Ovary (tissue), 9 donors: ENCODE results near the gene TGFBR1. TPM values are rescaled to one million over a fixed set of nuclear protein-coding genes. Genes with fewer than 3 reads are reported as not detected.
"Not testable (repeated sequence)": the region's sequence is repeated elsewhere in the genome, so short reads cannot be mapped to it uniquely, and the experiment has no call there.

Source experiments
- DNase-seq, 5 donors: peaks; one replicate each; pipeline ENCODE4 v3.0.0-alpha.2; 2019 to 2020
- H3K27ac ChIP-seq, 2 donors: fragments of 200-600 bp; one replicate each; pipeline versions ENCODE4 v1.5.1 to v1.8.0; 2019 to 2022
- H3K27me3 ChIP-seq: fragments of 200-600 bp; one replicate; pipeline ENCODE4 v1.8.0; 2022
- H3K36me3 ChIP-seq: fragments of 200-600 bp; sonication (generic); one replicate; pipeline ENCODE4 v1.5.1; 2019
- H3K4me1 ChIP-seq: one replicate; pipeline ENCODE4 v1.8.1; 2013; ENCODE audit warnings: mild to moderate bottlenecking, moderate library complexity; ENCODE audit not compliant: insufficient read depth
- H3K4me3 ChIP-seq: fragments of 200-600 bp; sonication (generic); one replicate; pipeline ENCODE4 v1.5.1; 2017
- H3K9me3 ChIP-seq, 2 donors: fragments of 200-600 bp in 1 of 2; sonication (generic) in 1 of 2; one replicate each; pipeline versions ENCODE4 v1.5.1 to v1.8.1; 2013 to 2019; ENCODE audit warnings: mild to moderate bottlenecking in 1 of 2, moderate library complexity in 1 of 2
- CTCF ChIP-seq, 3 donors: fragments of 450-650 bp in 2 of 3; fragments of 200-600 bp in 1 of 3; IDR thresholded peaks; one replicate each; pipeline versions ENCODE4 v1.5.1 to v1.8.0; 2016 to 2022; ENCODE audit warnings: antibody characterized with exemption in 3 of 3, mild to moderate bottlenecking in 1 of 3
- EP300 ChIP-seq: sonication (generic); formaldehyde crosslinking; IDR thresholded peaks from one replicate; pipeline ENCODE4 v1.6.1; 2017; ENCODE audit warnings: antibody characterized with exemption
- POLR2A ChIP-seq: fragments of 450-650 bp; IDR thresholded peaks from one replicate; pipeline ENCODE4 v1.6.1; 2017; ENCODE audit warnings: antibody characterized with exemption, mild to moderate bottlenecking, moderate library complexity
- WGBS, 3 donors: extraction: QIAGEN DNeasy Blood & Tissue Kit in 1 of 3; methylation state at CpG; one replicate each; pipeline versions ENCODE4 v1.1.5 to v1.1.7; 2013 to 2017; 5-methylcytosine and 5-hydroxymethylcytosine counted together
- intact Hi-C, 4 donors: fragments of 100-400 bp; cut with DNase I; formaldehyde crosslinking; loops; one replicate each; pipeline versions ENCODE4 v1.11.0 to v1.15.1; 2022 to 2023
- polyA plus RNA-seq, 2 donors: library from polyadenylated mRNA; stranded (reverse); fragments of 200-250 nt in 1 of 2; fragments of 350-450 nt in 1 of 2; fragmentation: Illumina TruSeq in 1 of 2; extraction: RNeasy Lipid Tissue Mini Kit (QIAGEN cat#74804) in 1 of 2; gene quantifications; one replicate each; pipeline ENCODE4 v1.2.3, GENCODE V29; 2013 to 2014
- total RNA-seq, 7 donors: library from RNA; depleted of rRNA in 2 of 7; stranded (reverse); fragments of >200 nt in 2 of 7; fragmentation: NEBNext Ultra II Directional in 3 of 7; extraction: Animal tissue kit (Norgen Biotek cat#: 25700) in 3 of 7; gene quantifications; one replicate each; pipeline versions ENCODE4 v1.1.0 to v1.2.4, GENCODE V29; 2016 to 2023
- donor health status: DM: no; HTN: no; CAD: no; lungs with moderate emphysema.
- donor health status: DM: no; HTN: no; CAD: no.
- donor health status: Bipolar disorder and iron deficiency.
- donor health status: DM: yes; HTN: yes; CAD: no.
- donor health status: DM: no; HTN: no; CAD: no.
- donor health status: DM: yes; HTN: yes; CAD: no.

Gene TGFBR1
- total and polyA plus RNA-seq, 9 donors = 12.5 to 55.9 (median 38.3) TPM

GRCh38 chr9:99096409-99096808, 8.5 kb upstream of the TGFBR1 start:
- Histone ChIP-seq H3K9me3 (no peaks in the 10 kb centered on the region), H3K36me3 (no peaks in the 10 kb centered on the region), H3K27ac (no peak overlapping the region), H3K4me3 (no peak overlapping the region), H3K4me1 (no peaks in the 10 kb centered on the region), H3K27me3 (no peaks in the 10 kb centered on the region)
- TF ChIP-seq CTCF (IDR thresholded peaks at IDR 0.05) (no peak), EP300 (no peak), POLR2A (no peak)
- 75 to 79% (median 76%) methylated on average over 3 of the region's 3 CpGs for WGBS, 3 donors
- intact Hi-C loops = no loop called here
- no peak for DNase-seq

GRCh38 chr9:99099806-99100585, 4.9 kb upstream of the TGFBR1 start:
- DNase-seq, intact Hi-C loops, H3K36me3 ChIP-seq, H3K4me1 ChIP-seq, H3K4me3 ChIP-seq, H3K27me3 ChIP-seq, H3K9me3 ChIP-seq, H3K27ac ChIP-seq: not testable (repeated sequence)
- 84 to 89% (median 88%) methylated on average over 5 of the region's 5 CpGs for WGBS, 3 donors

GRCh38 chr9:99101271-99101670, 3.6 kb upstream of the TGFBR1 start:
- intact Hi-C loops = no loop called here
- TF ChIP-seq EP300 = no peak
- Histone ChIP-seq H3K27me3 (no peaks in the 10 kb centered on the region), H3K27ac (no peak overlapping the region), H3K4me1 (no peaks in the 10 kb centered on the region), H3K4me3 (no peak overlapping the region), H3K9me3 (no peaks in the 10 kb centered on the region), H3K36me3 (no peaks in the 10 kb centered on the region)
- no peak for DNase-seq
- WGBS, 3 donors = 92 to 96% (median 95%) methylated on average over 5 of the region's 5 CpGs

GRCh38 chr9:99101812-99102211, 3.1 kb upstream of the TGFBR1 start:
- Histone ChIP-seq H3K27me3 (no peaks in the 10 kb centered on the region), H3K4me1 (no peaks in the 10 kb centered on the region), H3K36me3 (no peaks in the 10 kb centered on the region), H3K4me3 (no peak overlapping the region), H3K27ac (no peak overlapping the region), H3K9me3 (no peaks in the 10 kb centered on the region)
- WGBS, 3 donors = 96 to 100% (median 96%) methylated on average over 2 of the region's 2 CpGs
- DNase-seq = no peak
- TF ChIP-seq POLR2A (no peak), EP300 (no peak), CTCF (IDR thresholded peaks at IDR 0.05) (no peak)
- intact Hi-C loops = no loop called here

- peak in 3 of 5 donors; percentile 21 to 30 (median 24) for DNase-seq
- no peak overlapping the region for H3K4me3 ChIP-seq
Measured at GRCh38 chr9:99103054-99103895, 1.6 kb upstream of the TGFBR1 start.

More at GRCh38 chr9:99103054-99103895, 1.6 kb upstream of the TGFBR1 start:
- intact Hi-C loops = no loop called here
- TF ChIP-seq CTCF (IDR thresholded peaks at IDR 0.05) = no peak
- TF ChIP-seq POLR2A = no peak
- no peaks in the 10 kb centered on the region for H3K27me3 ChIP-seq
- peak overlapping the region in 1 of 2 donors; percentile 78 for H3K27ac ChIP-seq
- 66 to 73% (median 72%) methylated on average over 11 of the region's 11 CpGs for WGBS, 3 donors
- H3K9me3 ChIP-seq = no peaks in the 10 kb centered on the region
- H3K4me1 ChIP-seq = peaks cover 2% of the 10 kb centered on the region
- no peaks in the 10 kb centered on the region for H3K36me3 ChIP-seq
